Esophagus squamous epithelium (tissue), 4 donors: Measurements from ENCODE around the gene THOC6.

Source experiments
- CTCF ChIP-seq, 6 experiments: fragments of 450-650 bp in 4 of 6; fragments of 200-600 bp in 2 of 6; sonication (generic) in 2 of 6; IDR thresholded peaks; one replicate each; pipeline ENCODE4 v1.5.1; 2016 to 2019; ENCODE audit warnings: antibody characterized with exemption in 6 of 6, mild to moderate bottlenecking in 4 of 6, moderate library complexity in 4 of 6
- POLR2A ChIP-seq, 4 donors: fragments of 450-650 bp; IDR thresholded peaks; one replicate each; pipeline ENCODE4 v1.6.1; 2017; ENCODE audit warnings: antibody characterized with exemption in 4 of 4, mild to moderate bottlenecking in 4 of 4, moderate library complexity in 3 of 4

- TF ChIP-seq CTCF (IDR thresholded peaks at IDR 0.05) (no peak), POLR2A (IDR thresholded peaks at IDR 0.05) (no peak)
Measured at GRCh38 chr16:3032624-3033023, 8.8 kb downstream of the THOC6 start.
